Spleen (tissue), 7 donors: ENCODE measurements around the gene NRG3.

Source experiments
- POLR2A ChIP-seq, 3 donors: fragments of 450-650 bp; IDR thresholded peaks; one replicate each; pipeline ENCODE4 v1.5.1; 2017; ENCODE audit warnings: antibody characterized with exemption in 3 of 3, mild to moderate bottlenecking in 1 of 3
- POLR2AphosphoS5 ChIP-seq, 3 donors: sonication (generic); formaldehyde crosslinking; IDR thresholded peaks; one replicate each; pipeline ENCODE4 v1.5.1; 2017; ENCODE audit warnings: antibody characterized with exemption in 3 of 3
- TF ChIP-seq, protein P1 (sequence below), 11 experiments: fragments of 200-600 bp in 7 of 11; fragments of 450-650 bp in 4 of 11; sonication (generic) in 4 of 11; IDR thresholded peaks in 8 of 11; conservative IDR thresholded peaks in 3 of 11; 1 replicate in 7 of 11; 2 replicates in 4 of 11; pipeline versions ENCODE4 v1.4.0 to v1.8.0; 2016 to 2021; ENCODE audit warnings: antibody characterized with exemption in 11 of 11, inconsistent platforms in 4 of 11, mild to moderate bottlenecking in 1 of 11
- donor health status: DM: no; HTN: no; CAD: no; lungs with moderate emphysema.
- donor health status: DM: no; HTN: no; CAD: no.
- donor health status: DM: no; HTN: no; CAD: no.

DNA sequence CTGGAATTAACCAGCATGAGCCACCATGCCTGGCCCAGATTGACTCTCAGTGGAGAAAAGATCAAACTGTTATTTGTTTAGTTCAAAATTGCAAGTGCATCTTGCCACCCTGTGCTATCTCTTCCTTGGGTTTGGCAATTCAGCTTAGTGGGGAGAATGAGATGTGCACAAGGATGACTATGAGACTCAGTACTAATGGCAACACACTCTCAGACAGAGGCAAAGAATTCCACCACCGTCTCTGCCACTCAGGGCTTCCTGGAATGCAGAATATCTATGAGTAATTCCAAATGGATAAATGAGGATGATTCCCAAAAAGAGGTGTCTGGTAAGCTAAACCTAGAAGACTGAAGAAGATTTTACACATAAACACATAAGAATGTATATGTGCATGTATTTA is 525.8 kb downstream of the NRG3 start:
- TF ChIP-seq POLR2A (IDR thresholded peaks at IDR 0.05) (no peak), POLR2AphosphoS5 (IDR thresholded peaks at IDR 0.05) (no peak)
- TF ChIP-seq, protein P1, sequence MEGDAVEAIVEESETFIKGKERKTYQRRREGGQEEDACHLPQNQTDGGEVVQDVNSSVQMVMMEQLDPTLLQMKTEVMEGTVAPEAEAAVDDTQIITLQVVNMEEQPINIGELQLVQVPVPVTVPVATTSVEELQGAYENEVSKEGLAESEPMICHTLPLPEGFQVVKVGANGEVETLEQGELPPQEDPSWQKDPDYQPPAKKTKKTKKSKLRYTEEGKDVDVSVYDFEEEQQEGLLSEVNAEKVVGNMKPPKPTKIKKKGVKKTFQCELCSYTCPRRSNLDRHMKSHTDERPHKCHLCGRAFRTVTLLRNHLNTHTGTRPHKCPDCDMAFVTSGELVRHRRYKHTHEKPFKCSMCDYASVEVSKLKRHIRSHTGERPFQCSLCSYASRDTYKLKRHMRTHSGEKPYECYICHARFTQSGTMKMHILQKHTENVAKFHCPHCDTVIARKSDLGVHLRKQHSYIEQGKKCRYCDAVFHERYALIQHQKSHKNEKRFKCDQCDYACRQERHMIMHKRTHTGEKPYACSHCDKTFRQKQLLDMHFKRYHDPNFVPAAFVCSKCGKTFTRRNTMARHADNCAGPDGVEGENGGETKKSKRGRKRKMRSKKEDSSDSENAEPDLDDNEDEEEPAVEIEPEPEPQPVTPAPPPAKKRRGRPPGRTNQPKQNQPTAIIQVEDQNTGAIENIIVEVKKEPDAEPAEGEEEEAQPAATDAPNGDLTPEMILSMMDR (IDR thresholded peaks at IDR 0.05 in 8 of 11, conservative IDR thresholded peaks at IDR 0.05 in 3 of 11) = no peak
